Measurements from ENCODE around the gene ZNF423. TPM values are rescaled to one million over a fixed set of nuclear protein-coding genes. Genes with fewer than 3 reads are reported as not detected.

ZNF423 gene
- total RNA-seq, 3 donors from 2014 or later (not counting 1 experiment from before 2014, with no cell fraction given) = not detected

- no peak for TF ChIP-seq CTCF (IDR thresholded peaks at IDR 0.05)
- H3K27ac Mint-ChIP-seq = no peak overlapping the region
- no peaks in the 10 kb centered on the region for H3K36me3 Mint-ChIP-seq
- no peaks in the 10 kb centered on the region for H3K9me3 Mint-ChIP-seq
- peaks cover 6% of the 10 kb centered on the region for H3K4me1 ChIP-seq (ENCODE audit: control insufficient read depth, insufficient read depth, low read length)
- 83% methylated on average over 8 of the region's 9 CpGs for WGBS (ENCODE audit: insufficient coverage)
- no peaks in the 10 kb centered on the region for H3K9me3 ChIP-seq (ENCODE audit: control insufficient read depth, insufficient read depth, low read length)
- H3K27me3 ChIP-seq (ENCODE audit: control insufficient read depth, insufficient read depth, low read length) = no peaks in the 10 kb centered on the region
- H3K27ac ChIP-seq (ENCODE audit: low read length) = no peak overlapping the region
- H3K4me3 Mint-ChIP-seq = no peak overlapping the region
- intact Hi-C loops (cut with micrococcal nuclease) = no loop called here
- no peak for DNase-seq
- H3K4me1 Mint-ChIP-seq = peaks cover 10 to 14% of the 10 kb centered on the region in 2 donors
- peaks cover 0 to 3% of the 10 kb centered on the region in 2 donors for H3K27me3 Mint-ChIP-seq (ENCODE audit: low read depth in 2 of 2)
- no peak overlapping the region for H3K4me3 ChIP-seq (ENCODE audit: low read length)
- no peaks in the 10 kb centered on the region for H3K36me3 ChIP-seq (ENCODE audit: control insufficient read depth, insufficient read depth, low read length)
- ATAC-seq = no peak
Measured at GRCh38 chr16:49524947-49525315, 331.0 kb downstream of the ZNF423 start.

GRCh38 chr16:49524216-49524946 is 331.5 kb downstream of the ZNF423 start:
- peaks cover 6% of the 10 kb centered on the region for H3K4me1 ChIP-seq (ENCODE audit: control insufficient read depth, insufficient read depth, low read length)
- intact Hi-C loops (cut with micrococcal nuclease) = no loop called here
- 49% methylated on average over 14 of the region's 14 CpGs for WGBS (ENCODE audit: insufficient coverage)
- H3K27ac Mint-ChIP-seq = no peak overlapping the region
- peaks cover 0 to 3% of the 10 kb centered on the region in 2 donors for H3K27me3 Mint-ChIP-seq (ENCODE audit: low read depth in 2 of 2)
- H3K9me3 ChIP-seq (ENCODE audit: control insufficient read depth, insufficient read depth, low read length) = no peaks in the 10 kb centered on the region
- DNase-seq (no peak), ATAC-seq (no peak)
- H3K27ac ChIP-seq (ENCODE audit: low read length) = no peak overlapping the region
- no peak overlapping the region for H3K4me3 Mint-ChIP-seq
- no peaks in the 10 kb centered on the region for H3K36me3 ChIP-seq (ENCODE audit: control insufficient read depth, insufficient read depth, low read length)
- H3K27me3 ChIP-seq (ENCODE audit: control insufficient read depth, insufficient read depth, low read length) = no peaks in the 10 kb centered on the region
- TF ChIP-seq CTCF (IDR thresholded peaks at IDR 0.05) = no peak
- H3K9me3 Mint-ChIP-seq = no peaks in the 10 kb centered on the region
- no peaks in the 10 kb centered on the region for H3K36me3 Mint-ChIP-seq
- peaks cover 10 to 14% of the 10 kb centered on the region in 2 donors for H3K4me1 Mint-ChIP-seq
- no peak overlapping the region for H3K4me3 ChIP-seq (ENCODE audit: low read length)

GRCh38 chr16:49523435-49524159 is 332.3 kb downstream of the ZNF423 start:
- H3K27me3 Mint-ChIP-seq (ENCODE audit: low read depth in 2 of 2) = peaks cover 0 to 3% of the 10 kb centered on the region in 2 donors
- peak in 1 of 2 donors; percentile 23 for DNase-seq
- ATAC-seq = no peak

More at GRCh38 chr16:49523435-49524159, 332.3 kb downstream of the ZNF423 start:
- Mint-ChIP-seq H3K4me1 (peaks cover 7 to 11% of the 10 kb centered on the region in 2 donors), H3K27ac (no peak overlapping the region), H3K36me3 (no peaks in the 10 kb centered on the region), H3K9me3 (no peaks in the 10 kb centered on the region), H3K4me3 (no peak overlapping the region)
- Histone ChIP-seq H3K9me3 (ENCODE audit: control insufficient read depth, insufficient read depth, low read length) (no peaks in the 10 kb centered on the region), H3K4me1 (ENCODE audit: control insufficient read depth, insufficient read depth, low read length) (peaks cover 6% of the 10 kb centered on the region), H3K36me3 (ENCODE audit: control insufficient read depth, insufficient read depth, low read length) (no peaks in the 10 kb centered on the region), H3K27ac (ENCODE audit: low read length) (no peak overlapping the region), H3K27me3 (ENCODE audit: control insufficient read depth, insufficient read depth, low read length) (no peaks in the 10 kb centered on the region), H3K4me3 (ENCODE audit: low read length) (no peak overlapping the region)
- 76% methylated on average over 17 of the region's 17 CpGs for WGBS (ENCODE audit: insufficient coverage)
- intact Hi-C loops (cut with micrococcal nuclease) = no loop called here
- no peak for TF ChIP-seq CTCF (IDR thresholded peaks at IDR 0.05)
